Neural cell (in vitro differentiated cells): ENCODE data around the gene FOXRED1. TPM values are rescaled to one million over a fixed set of nuclear protein-coding genes. Genes with fewer than 3 reads are reported as not detected.
"Not testable (repeated sequence)": the region's sequence is repeated elsewhere in the genome, so short reads cannot be mapped to it uniquely, and the experiment has no call there.

Experiments
- H2AFZ ChIP-seq: fragments of 200-600, 300-800 bp; sonication (generic), shearing (Covaris generic); 2 replicates; pipeline ENCODE4 v1.6.0; 2014; ENCODE audit warnings: low read depth, mild to moderate bottlenecking, antibody characterized with exemption, low read length, moderate library complexity
- H3F3A ChIP-seq: fragments of 200-600 bp; shearing (Covaris generic); 2 replicates; pipeline ENCODE4 v1.6.1; 2016; ENCODE audit warnings: mild to moderate bottlenecking, moderate library complexity, mixed read lengths, antibody characterized with exemption, low read length; ENCODE audit not compliant: insufficient read depth, poor library complexity, severe bottlenecking
- H3K27ac ChIP-seq: fragments of 200-600, 300-800 bp; sonication (generic), shearing (Covaris generic); 2 replicates; pipeline ENCODE4 v1.5.1; 2014; ENCODE audit warnings: mild to moderate bottlenecking, low read length, moderate library complexity
- H3K27me3 ChIP-seq: fragments of 300-800, 200-600 bp; sonication (generic), shearing (Covaris generic); 2 replicates; pipeline ENCODE4 v1.6.0; 2014; ENCODE audit warnings: mild to moderate bottlenecking, low read depth, low read length, moderate library complexity; ENCODE audit not compliant: insufficient read depth
- H3K36me3 ChIP-seq: fragments of 300-800, 200-600 bp; sonication (generic), shearing (Covaris generic); 2 replicates; pipeline ENCODE4 v1.5.1; 2014; ENCODE audit warnings: mild to moderate bottlenecking, antibody characterized with exemption, low read length, moderate library complexity; ENCODE audit not compliant: insufficient read depth
- H3K4me2 ChIP-seq: fragments of 300-800, 200-600 bp; sonication (generic), shearing (Covaris generic); 2 replicates; pipeline ENCODE4 v1.6.0; 2014; ENCODE audit warnings: mild to moderate bottlenecking, low read length
- H3K4me3 ChIP-seq: fragments of 300-800, 200-600 bp; sonication (generic), shearing (Covaris generic); 2 replicates; pipeline ENCODE4 v1.5.1; 2014; ENCODE audit warnings: mild to moderate bottlenecking, low read length, moderate library complexity
- H3K79me2 ChIP-seq: fragments of 200-600 bp; shearing (Covaris generic); replicated peaks from 2 replicates; pipeline ENCODE4 v1.6.0; 2014; ENCODE audit warnings: mild to moderate bottlenecking, low read length, moderate library complexity; ENCODE audit not compliant: insufficient read depth
- H3K9ac ChIP-seq: fragments of 300-800, 200-600 bp; sonication (generic), shearing (Covaris generic); 2 replicates; pipeline ENCODE4 v1.6.1; 2016; ENCODE audit warnings: mild to moderate bottlenecking, low read length, mixed read lengths
- H3K9me2 ChIP-seq: fragments of 200-600 bp; shearing (Covaris generic); 2 replicates; pipeline ENCODE4 v1.6.1; 2016; ENCODE audit warnings: mild to moderate bottlenecking, low read length, mixed read lengths; ENCODE audit not compliant: insufficient read depth
- H3K9me3 ChIP-seq: fragments of 200-600, 300-800 bp; sonication (generic), shearing (Covaris generic); 2 replicates; pipeline ENCODE4 v1.6.1; 2016; ENCODE audit warnings: mild to moderate bottlenecking, mixed run types, low read length, moderate library complexity, mixed read lengths
- H4K20me1 ChIP-seq: fragments of 200-600 bp; shearing (Covaris generic); 2 replicates; pipeline ENCODE4 v1.6.1; 2016; ENCODE audit warnings: mild to moderate bottlenecking, mixed run types; ENCODE audit not compliant: insufficient read depth
- EP300 ChIP-seq: fragments of 450-650 bp; conservative IDR thresholded peaks from 2 replicates; pipeline ENCODE4 v1.6.1; 2014; ENCODE audit warnings: antibody characterized with exemption, mild to moderate bottlenecking, moderate library complexity; ENCODE audit not compliant: poor library complexity, severe bottlenecking
- EZH2 ChIP-seq: fragments of 200-600, 300-800 bp; shearing (Covaris generic), sonication (generic); IDR thresholded peaks from 2 replicates; pipeline ENCODE4 v1.6.1; 2014; ENCODE audit warnings: antibody characterized with exemption, low read length, borderline replicate concordance, mild to moderate bottlenecking; ENCODE audit not compliant: insufficient read depth, poor library complexity, severe bottlenecking
- MXI1 ChIP-seq: fragments of 450-650 bp; conservative IDR thresholded peaks from 2 replicates; pipeline ENCODE4 v1.6.1; 2014; ENCODE audit warnings: antibody characterized with exemption, mild to moderate bottlenecking; ENCODE audit not compliant: poor library complexity, severe bottlenecking
- POLR2AphosphoS5 ChIP-seq: IDR thresholded peaks from 2 replicates; pipeline ENCODE4 v1.6.1; 2012
- RAD21 ChIP-seq: fragments of 450-650 bp; conservative IDR thresholded peaks from 2 replicates; pipeline ENCODE4 v1.6.1; 2014; ENCODE audit warnings: antibody characterized with exemption, mild to moderate bottlenecking, moderate library complexity
- SMC3 ChIP-seq: fragments of 450-650 bp; conservative IDR thresholded peaks from 2 replicates; pipeline ENCODE4 v1.6.1; 2014; ENCODE audit warnings: antibody characterized with exemption, mild to moderate bottlenecking, moderate library complexity; ENCODE audit not compliant: poor library complexity
- TAF1 ChIP-seq: IDR thresholded peaks from 2 replicates; pipeline ENCODE4 v1.6.1; 2012; ENCODE audit warnings: low read depth
- polyA plus RNA-seq: library from polyadenylated mRNA; depleted of rRNA; stranded (reverse); fragments of >200 nt; gene quantifications from 2 replicates; pipeline ENCODE4 v1.2.3, GENCODE V29; 2014
- TF ChIP-seq, protein P1 (sequence below): fragments of 450-650 bp; IDR thresholded peaks from 2 replicates; pipeline ENCODE4 v1.5.1; 2014; ENCODE audit warnings: antibody characterized with exemption, mild to moderate bottlenecking, moderate library complexity; ENCODE audit not compliant: poor library complexity, severe bottlenecking
- TF ChIP-seq, protein P2 (sequence below): IDR thresholded peaks from 2 replicates; pipeline ENCODE4 v1.6.1; 2012; ENCODE audit warnings: borderline replicate concordance

The FOXRED1 gene
- polyA plus RNA-seq, 1 donor from 2014 or later = 77.3 TPM

DNA sequence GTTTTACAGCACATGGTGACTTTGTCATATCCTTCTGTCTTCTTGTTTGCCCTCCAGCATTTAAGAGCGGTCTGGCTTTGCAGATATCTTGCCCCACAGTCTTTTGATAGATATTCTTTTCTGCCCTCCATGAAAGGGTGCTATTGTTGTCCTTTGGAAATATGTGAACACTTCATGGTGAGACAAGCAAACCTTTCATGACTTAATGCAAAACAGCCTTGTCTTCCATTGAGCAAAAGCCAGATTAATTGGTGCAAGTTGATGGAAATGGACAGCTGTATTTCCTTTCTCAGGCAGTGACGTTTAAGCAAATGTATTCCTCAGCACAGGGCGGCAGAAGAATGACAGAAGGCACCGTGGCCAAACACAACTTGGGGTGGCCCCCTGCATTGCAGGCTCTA is 39.3 kb downstream of the FOXRED1 start:
- Histone ChIP-seq H3K9me2 (no peaks in the 10 kb centered on the region), H3K27ac (no peak overlapping the region), H3K9me3 (no peaks in the 10 kb centered on the region), H3K79me2 (peaks cover 3% of the 10 kb centered on the region), H2AFZ (no peak overlapping the region), H4K20me1 (no peaks in the 10 kb centered on the region), H3K9ac (no peak overlapping the region), H3K4me2 (no peak overlapping the region), H3F3A (no peaks in the 10 kb centered on the region), H3K27me3 (no peaks in the 10 kb centered on the region), H3K36me3 (no peaks in the 10 kb centered on the region), H3K4me3 (no peak overlapping the region)
- TF ChIP-seq, protein P1, sequence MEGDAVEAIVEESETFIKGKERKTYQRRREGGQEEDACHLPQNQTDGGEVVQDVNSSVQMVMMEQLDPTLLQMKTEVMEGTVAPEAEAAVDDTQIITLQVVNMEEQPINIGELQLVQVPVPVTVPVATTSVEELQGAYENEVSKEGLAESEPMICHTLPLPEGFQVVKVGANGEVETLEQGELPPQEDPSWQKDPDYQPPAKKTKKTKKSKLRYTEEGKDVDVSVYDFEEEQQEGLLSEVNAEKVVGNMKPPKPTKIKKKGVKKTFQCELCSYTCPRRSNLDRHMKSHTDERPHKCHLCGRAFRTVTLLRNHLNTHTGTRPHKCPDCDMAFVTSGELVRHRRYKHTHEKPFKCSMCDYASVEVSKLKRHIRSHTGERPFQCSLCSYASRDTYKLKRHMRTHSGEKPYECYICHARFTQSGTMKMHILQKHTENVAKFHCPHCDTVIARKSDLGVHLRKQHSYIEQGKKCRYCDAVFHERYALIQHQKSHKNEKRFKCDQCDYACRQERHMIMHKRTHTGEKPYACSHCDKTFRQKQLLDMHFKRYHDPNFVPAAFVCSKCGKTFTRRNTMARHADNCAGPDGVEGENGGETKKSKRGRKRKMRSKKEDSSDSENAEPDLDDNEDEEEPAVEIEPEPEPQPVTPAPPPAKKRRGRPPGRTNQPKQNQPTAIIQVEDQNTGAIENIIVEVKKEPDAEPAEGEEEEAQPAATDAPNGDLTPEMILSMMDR = no peak
- TF ChIP-seq, protein P2, sequence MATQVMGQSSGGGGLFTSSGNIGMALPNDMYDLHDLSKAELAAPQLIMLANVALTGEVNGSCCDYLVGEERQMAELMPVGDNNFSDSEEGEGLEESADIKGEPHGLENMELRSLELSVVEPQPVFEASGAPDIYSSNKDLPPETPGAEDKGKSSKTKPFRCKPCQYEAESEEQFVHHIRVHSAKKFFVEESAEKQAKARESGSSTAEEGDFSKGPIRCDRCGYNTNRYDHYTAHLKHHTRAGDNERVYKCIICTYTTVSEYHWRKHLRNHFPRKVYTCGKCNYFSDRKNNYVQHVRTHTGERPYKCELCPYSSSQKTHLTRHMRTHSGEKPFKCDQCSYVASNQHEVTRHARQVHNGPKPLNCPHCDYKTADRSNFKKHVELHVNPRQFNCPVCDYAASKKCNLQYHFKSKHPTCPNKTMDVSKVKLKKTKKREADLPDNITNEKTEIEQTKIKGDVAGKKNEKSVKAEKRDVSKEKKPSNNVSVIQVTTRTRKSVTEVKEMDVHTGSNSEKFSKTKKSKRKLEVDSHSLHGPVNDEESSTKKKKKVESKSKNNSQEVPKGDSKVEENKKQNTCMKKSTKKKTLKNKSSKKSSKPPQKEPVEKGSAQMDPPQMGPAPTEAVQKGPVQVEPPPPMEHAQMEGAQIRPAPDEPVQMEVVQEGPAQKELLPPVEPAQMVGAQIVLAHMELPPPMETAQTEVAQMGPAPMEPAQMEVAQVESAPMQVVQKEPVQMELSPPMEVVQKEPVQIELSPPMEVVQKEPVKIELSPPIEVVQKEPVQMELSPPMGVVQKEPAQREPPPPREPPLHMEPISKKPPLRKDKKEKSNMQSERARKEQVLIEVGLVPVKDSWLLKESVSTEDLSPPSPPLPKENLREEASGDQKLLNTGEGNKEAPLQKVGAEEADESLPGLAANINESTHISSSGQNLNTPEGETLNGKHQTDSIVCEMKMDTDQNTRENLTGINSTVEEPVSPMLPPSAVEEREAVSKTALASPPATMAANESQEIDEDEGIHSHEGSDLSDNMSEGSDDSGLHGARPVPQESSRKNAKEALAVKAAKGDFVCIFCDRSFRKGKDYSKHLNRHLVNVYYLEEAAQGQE = no peak
- TF ChIP-seq TAF1 (no peak), EZH2 (no peak), MXI1 (no peak), POLR2AphosphoS5 (no peak), SMC3 (no peak), EP300 (no peak), RAD21 (no peak)

DNA sequence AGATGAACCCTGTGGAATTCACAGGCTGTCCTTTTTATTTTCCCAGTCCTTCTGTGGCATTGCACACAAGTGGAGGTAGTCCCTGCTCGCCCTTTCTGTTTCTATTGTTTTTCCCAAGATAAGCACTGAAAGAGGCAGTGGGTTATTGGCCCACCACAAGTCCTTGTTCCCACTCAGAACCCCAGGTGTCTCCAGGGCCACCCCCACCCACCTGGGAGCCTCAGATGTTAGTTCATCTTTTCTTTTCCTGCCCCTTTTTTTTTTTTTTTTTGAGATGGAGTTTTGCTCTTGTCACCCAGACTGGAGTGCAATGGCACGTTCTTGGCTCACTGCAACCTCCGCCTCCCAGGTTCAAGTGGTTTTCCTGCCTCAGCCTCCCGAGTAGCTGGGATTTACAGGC is 39.8 kb downstream of the FOXRED1 start:
- H3K4me2 ChIP-seq, H4K20me1 ChIP-seq, H3K9ac ChIP-seq, H3K27me3 ChIP-seq, H3K36me3 ChIP-seq, H3K4me3 ChIP-seq, H3K9me3 ChIP-seq, H3K27ac ChIP-seq, H2AFZ ChIP-seq, H3K9me2 ChIP-seq, H3K79me2 ChIP-seq, H3F3A ChIP-seq: not testable (repeated sequence)
